HG02981 (cell line): Measurements from ENCODE around the gene SOWAHB.

Source experiments
- ATAC-seq: cut with Tn5 transposase; IDR thresholded peaks from one replicate; pipeline ENCODE4 v1.9.1; 2021; ENCODE audit warnings: mild to moderate bottlenecking, moderate library complexity; ENCODE audit not compliant: unreplicated experiment

Gene SOWAHB

DNA sequence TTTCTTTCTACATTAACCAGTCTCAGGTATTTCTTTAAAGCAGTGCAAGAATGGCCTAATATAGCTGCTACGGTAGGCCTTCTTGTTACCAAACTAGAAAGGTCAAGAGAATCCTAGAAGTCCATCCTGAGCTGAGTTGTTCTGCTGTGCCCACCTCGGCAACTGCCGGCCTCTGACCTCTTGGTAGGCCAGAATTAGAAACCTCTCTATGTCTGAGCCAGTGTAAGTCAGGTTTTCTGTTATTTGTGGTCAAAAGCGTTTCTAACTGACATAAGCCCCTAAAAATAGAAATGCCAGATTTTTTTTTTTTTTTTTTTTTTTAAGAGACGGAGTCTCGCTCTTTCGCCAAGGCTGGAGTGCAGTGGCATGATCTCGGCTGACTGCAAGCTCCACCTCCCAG, 43.1 kb downstream of the SOWAHB start:
- no peak for ATAC-seq

DNA sequence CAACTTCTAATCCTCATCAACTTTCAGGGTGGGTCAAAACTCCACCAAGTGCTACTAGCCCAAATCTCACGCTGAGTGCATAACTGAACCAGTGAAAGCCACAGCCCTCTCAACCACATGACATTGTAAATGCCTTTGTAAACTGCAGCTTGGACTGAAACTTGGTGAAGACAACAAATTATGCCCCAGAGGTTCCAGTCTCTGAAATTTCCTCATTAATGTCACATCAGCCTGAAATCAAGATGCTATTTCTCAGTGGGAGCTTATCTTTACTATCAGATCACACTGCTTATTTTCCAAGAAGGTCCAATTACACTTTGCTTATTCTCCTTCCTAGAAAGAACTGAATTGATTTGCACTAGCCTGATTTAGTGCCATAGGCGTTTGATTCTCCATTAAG, 46.6 kb downstream of the SOWAHB start:
- no peak for ATAC-seq

DNA sequence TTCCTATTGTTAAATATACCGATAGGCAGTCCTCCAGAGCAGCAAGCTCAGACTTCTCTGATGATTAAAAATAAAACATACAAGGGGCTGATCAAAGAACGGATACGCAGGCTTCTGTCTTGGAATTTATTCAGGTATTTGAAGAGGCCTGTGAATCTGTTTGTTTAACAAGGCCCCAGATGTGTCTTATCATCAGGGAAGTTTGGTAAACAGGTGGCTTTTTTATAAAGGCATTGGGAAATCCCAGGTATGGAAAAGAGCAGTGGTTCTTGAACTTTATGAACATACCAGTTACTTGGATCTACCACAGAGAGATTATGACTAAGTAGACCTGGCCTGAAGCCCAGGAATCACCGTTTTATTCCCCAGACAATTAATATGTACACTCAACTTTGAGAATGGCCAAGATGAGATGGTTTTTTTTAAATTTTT, 47.9 kb downstream of the SOWAHB start:
- no peak for ATAC-seq
